ENCODE measurements around the gene ADIPOR1.

GRCh38 chr1:202967684-202968281 lies 9.7 kb upstream of the ADIPOR1 start:
- no peak for TF ChIP-seq EZH2 (IDR thresholded peaks at IDR 0.05; ENCODE audit: insufficient read depth, poor library complexity, severe bottlenecking)
- no peak for TF ChIP-seq EZH2phosphoT487 (IDR thresholded peaks at IDR 0.05; ENCODE audit: insufficient read depth, low read depth)

Data from GM23248 (cell line).